ENCODE data around the gene GAMT. TPM values are rescaled to one million over a fixed set of nuclear protein-coding genes. Genes with fewer than 3 reads are reported as not detected.
A peak's percentile ranks its signal among the peaks of the same experiment; 100 is the strongest.

GAMT gene
- total and polyA plus RNA-seq, 2 of the 13 experiments (the other 11 are each of a cell fraction or from before 2014, with no cell fraction given): 115 to 124 TPM

GRCh38 chr19:1438035-1438932 is 36.9 kb upstream of the GAMT start, which contains the start of gene RPS15 (continued):
- TF ChIP-seq ZFP82 (CRISPR knock-in tag; IDR thresholded peaks at IDR 0.05; ENCODE audit: borderline replicate concordance) (peak; percentile 77; the same call in 1 of the 2 replicates), ETS1 (CRISPR knock-in tag; IDR thresholded peaks at IDR 0.05) (0 out of 2 replicates have a peak, but pooled peaks have one; percentile 59), GATA4 (IDR thresholded peaks at IDR 0.05; ENCODE audit: borderline replicate concordance, low read depth) (no peak), ZNF629 (CRISPR knock-in tag; conservative IDR thresholded peaks at IDR 0.05) (no peak), STAT6 (CRISPR knock-in tag; IDR thresholded peaks at IDR 0.05; ENCODE audit: borderline replicate concordance) (peak; percentile 78; the same call in 1 of the 2 replicates), NAIF1 (CRISPR knock-in tag; IDR thresholded peaks at IDR 0.05; ENCODE audit: borderline replicate concordance) (peak; percentile 76), ZBTB2 (CRISPR knock-in tag; IDR thresholded peaks at IDR 0.05; ENCODE audit: low read depth) (peak; percentile 72), ISX (CRISPR knock-in tag; conservative IDR thresholded peaks at IDR 0.05) (peak; percentile 82; the same call in 1 of the 2 replicates), DNMT3B (CRISPR knock-in tag; conservative IDR thresholded peaks at IDR 0.05) (no peak; the same call in none of the 2 replicates), CBX1 (IDR thresholded peaks at IDR 0.05; ENCODE audit: low read depth) (peak; percentile 92), AHDC1 (CRISPR knock-in tag; IDR thresholded peaks at IDR 0.05; ENCODE audit: borderline replicate concordance) (no peak), SALL2 (CRISPR knock-in tag; IDR thresholded peaks at IDR 0.05) (peak; percentile 99), IRF1 (CRISPR knock-in tag; IDR thresholded peaks at IDR 0.05; ENCODE audit: low read depth) (no peak), TBP (CRISPR knock-in tag; IDR thresholded peaks at IDR 0.05) (0 out of 2 replicates have a peak, but pooled peaks have one; percentile 67)

Data from HepG2 (cell line).